HG03097 (cell line): ENCODE results near the gene PMF1.

ENCODE experiments used
- ATAC-seq: cut with Tn5 transposase; IDR thresholded peaks from one replicate; pipeline ENCODE4 v1.9.1; 2021; ENCODE audit not compliant: unreplicated experiment, low FRiP score

PMF1 gene

DNA sequence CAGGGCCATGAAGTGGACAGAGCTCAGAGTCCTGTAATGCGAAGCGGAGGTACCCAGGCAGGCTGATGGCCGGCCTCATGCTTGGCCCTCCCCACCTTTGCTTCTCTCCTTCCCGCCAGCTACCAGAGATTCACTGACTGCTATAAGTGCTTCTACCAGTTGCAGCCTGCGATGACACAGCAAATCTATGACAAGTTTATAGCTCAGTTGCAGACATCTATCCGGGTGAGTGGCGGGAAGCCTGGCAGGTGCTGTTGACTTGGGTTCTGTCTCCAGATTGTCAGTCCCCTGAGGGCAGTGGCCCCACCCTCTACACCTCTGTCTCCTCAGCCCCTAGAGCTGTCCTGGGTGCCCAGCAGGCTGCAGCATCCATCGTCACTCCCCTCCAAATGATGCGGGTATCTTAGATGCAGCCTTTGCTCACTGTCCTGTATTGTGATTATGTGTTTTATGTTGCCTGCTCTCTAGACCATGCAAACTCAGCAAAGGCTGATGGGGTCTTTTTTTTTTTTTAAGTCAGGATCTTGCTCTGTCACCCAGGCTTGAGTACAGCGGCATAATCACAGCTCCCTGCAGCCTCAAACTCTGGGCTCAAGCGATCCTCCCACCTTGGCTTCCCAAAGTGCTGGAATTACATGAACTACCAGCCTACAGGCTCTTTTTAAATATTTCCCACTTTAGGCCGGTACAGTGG is 19.5 kb downstream of the PMF1 start:
- ATAC-seq = no peak

DNA sequence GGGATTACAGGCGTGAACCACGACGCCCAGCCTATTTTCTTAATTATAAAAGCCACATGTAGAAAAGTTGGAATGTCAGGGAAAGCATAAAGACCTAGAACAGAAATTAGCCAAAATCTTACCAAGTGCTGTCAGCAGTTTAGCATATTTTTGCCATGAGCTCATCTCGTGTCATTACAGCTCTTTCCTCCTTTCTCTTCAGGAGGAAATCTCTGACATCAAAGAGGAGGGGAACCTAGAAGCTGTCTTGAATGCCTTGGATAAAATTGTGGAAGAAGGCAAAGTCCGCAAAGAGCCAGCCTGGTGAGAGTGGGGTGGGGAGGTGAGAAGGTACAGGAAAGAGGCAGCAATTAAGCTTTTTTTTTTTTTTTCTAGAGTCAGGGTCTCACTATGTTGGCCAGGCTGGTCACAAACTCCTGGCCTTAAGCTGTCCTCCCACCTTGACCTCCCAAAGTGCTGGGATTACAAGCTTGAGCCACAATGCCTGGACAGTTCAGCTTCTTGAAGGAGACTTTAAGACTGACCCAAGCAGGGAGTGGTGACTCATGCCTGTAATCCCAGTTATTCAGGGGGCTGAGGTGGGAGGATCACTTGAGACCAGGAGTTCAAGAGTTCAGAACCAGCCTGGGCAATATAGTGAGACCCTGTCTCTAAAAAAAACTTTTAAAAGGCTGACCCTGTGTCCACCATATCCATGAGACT is 20.8 kb downstream of the PMF1 start:
- no peak for ATAC-seq

DNA sequence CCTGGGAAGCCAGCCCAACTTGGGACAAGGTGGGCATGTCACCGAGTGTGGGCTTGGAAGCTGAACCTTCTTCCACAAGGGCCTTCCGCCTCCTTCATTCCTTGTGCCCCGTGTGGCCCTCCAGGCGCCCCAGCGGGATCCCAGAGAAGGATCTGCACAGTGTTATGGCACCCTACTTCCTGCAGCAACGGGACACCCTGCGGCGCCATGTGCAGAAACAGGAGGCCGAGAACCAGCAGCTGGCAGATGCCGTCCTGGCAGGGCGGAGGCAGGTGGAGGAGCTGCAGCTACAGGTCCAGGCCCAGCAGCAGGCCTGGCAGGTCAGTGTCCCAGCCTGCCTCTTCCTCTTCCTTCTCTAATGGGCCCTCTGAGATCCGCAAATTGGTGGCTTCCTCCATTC is 23.4 kb downstream of the PMF1 start:
- no peak for ATAC-seq

DNA sequence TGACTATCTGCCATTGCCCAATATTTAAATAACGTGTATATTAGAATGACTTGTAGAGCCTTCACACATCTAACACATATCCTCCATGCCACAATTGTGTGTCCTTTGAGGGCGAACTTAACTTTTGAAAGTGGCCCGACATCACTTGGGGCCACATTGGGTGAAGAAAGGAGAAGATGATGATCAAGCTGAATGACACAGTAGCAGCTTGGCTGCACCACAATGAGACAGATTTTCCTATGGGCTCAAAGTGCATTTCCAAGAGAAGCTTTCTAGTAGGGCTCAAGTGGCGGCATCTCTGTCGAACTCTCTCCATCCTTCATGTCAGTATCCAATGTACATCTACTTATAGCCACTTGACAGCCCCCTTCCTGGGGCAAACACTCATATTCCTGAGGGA is 25.4 kb downstream of the PMF1 start:
- ATAC-seq = no peak

DNA sequence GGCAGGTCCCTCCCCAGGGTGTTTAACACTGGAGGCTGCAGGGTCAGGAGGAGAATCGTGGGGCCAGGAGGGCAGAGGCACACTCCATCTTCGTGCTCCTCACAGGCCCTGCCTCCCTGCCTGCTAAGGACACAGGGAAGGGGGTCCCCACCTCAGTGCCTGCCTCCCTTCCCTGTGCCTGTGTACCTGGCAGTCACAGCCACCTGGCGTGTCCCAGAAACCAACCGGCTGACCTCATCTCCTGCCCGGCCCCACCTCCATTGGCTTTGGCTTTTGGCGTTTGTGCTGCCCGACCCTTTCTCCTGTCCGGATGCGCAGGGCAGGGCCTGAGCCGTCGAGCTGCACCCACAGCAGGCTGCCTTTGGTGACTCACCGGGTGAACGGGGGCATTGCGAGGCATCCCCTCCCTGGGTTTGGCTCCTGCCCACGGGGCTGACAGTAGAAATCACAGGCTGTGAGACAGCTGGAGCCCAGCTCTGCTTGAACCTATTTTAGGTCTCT is 28.6 kb downstream of the PMF1 start:
- no peak for ATAC-seq

DNA sequence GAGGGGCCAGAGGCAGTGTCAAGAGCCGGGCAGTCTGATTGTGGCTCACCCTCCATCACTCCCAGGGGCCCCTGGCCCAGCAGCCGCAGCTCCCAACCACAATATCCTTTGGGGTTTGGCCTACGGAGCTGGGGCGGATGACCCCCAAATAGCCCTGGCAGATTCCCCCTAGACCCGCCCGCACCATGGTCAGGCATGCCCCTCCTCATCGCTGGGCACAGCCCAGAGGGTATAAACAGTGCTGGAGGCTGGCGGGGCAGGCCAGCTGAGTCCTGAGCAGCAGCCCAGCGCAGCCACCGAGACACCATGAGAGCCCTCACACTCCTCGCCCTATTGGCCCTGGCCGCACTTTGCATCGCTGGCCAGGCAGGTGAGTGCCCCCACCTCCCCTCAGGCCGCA is 29.1 kb downstream of the PMF1 start, which contains the start of gene BGLAP:
Gene BGLAP (plus strand): TSS at position 259 of the 400 bp plus-strand sequence. CDS start 48 bp downstream, at position 307.
- no peak for ATAC-seq

DNA sequence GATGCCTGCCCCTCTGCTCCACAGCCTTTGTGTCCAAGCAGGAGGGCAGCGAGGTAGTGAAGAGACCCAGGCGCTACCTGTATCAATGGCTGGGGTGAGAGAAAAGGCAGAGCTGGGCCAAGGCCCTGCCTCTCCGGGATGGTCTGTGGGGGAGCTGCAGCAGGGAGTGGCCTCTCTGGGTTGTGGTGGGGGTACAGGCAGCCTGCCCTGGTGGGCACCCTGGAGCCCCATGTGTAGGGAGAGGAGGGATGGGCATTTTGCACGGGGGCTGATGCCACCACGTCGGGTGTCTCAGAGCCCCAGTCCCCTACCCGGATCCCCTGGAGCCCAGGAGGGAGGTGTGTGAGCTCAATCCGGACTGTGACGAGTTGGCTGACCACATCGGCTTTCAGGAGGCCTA is 29.9 kb downstream of the PMF1 start:
- ATAC-seq = no peak

DNA sequence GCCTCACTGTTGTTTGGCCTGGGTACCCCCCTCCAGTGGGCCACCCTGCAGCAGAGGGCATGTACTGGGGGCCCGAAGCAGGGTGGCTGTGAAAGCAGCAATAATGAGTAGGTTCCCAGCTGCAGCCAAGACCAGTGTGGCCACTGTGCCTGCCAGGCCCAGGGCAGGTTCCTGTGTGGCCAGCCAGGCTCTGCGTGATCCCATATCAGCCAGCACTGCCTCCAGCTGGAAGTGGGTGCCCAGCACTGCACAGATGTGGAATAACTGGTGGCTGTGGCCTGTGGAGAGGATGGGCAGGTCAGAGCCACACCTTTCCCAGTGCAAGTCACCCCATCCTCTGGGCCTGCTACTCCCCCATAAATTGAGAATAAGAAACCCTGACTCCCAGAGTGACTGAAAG is 31.3 kb downstream of the PMF1 start:
- ATAC-seq = no peak

DNA sequence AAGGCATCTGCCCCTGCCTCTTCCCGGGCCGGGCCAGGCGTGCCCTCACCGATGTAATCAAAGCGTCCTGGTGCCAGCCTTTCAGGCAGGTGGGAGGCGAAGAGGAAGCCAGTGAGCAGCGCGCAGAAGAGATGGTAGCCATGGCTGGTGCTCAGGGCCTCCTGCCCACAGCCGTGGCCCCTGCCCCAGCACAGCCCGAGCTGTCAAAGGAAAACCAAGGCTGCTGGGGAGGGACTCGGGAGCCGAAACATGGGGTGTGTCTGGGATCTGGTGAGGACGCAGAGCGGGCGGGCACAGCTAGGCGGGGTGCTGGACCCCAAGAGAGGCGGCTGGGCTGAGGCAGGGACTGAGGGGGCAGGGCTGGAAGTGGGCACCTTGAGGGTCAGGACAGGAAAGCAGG is 31.9 kb downstream of the PMF1 start:
- no peak for ATAC-seq

DNA sequence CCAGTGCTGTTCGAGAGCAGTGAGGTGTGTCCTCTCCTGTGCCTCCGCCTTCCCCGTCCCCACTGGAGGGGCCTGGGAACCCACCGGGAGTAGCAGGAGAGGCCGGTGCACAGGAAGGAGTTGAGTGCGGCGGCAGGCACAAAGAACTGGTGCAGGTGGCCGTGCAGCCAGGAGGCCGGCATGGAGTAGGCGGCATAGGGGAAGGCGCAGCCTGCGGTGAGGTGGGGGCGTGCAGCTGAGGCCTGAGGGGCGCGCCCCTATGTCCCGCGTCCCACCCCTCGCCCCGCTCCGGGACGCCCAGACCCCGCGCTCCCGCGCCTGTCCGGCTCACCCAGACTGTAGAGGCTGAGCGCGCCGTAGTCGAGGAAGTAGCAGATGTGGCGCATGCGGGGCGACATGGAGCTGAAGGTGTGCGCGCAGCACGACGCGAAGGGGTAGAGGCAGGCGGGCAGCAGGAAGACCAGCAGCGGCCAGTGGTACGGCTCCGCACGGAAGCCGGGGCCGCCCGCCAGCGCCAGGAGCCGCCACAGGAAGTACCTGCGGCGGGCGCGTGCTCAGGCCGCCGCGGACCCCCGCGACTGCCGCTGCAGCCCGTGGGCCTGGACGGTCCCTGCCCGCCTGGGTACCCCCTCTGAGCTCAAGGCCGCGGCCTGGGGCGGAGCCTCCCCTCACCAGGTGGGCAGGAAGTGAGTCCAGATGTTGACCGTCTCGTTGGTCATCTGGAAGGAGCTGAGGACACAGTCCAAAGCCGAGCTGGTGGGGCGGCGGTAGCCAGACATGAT is 32.8 kb downstream of the PMF1 start:
- ATAC-seq = no peak

DNA sequence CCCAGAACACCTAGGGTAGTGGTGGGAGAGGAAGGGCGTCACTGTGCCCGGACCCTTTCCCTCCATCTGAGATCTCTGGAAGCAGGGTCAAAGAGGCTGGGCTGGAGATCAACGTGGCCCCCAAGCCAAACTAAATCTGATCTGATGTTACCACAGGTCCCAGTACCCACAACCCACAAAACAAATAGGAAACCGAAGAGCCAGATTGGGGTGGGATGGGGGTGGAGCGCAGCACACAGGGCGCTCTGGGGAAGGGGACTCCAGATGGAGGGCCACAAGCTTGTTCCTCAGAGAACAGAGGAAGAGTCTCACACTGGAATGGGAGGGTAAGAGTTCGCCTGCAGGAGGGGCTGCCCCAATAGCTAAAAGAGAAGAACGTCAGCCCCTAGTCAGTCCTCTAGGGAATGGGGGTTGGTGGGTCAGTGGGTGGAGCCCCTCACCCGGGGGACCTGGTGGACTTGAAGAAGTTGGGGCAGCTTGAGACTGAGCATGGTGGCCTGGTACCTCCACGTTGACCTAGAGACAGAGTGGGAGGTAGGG is 33.5 kb downstream of the PMF1 start:
- ATAC-seq = no peak

DNA sequence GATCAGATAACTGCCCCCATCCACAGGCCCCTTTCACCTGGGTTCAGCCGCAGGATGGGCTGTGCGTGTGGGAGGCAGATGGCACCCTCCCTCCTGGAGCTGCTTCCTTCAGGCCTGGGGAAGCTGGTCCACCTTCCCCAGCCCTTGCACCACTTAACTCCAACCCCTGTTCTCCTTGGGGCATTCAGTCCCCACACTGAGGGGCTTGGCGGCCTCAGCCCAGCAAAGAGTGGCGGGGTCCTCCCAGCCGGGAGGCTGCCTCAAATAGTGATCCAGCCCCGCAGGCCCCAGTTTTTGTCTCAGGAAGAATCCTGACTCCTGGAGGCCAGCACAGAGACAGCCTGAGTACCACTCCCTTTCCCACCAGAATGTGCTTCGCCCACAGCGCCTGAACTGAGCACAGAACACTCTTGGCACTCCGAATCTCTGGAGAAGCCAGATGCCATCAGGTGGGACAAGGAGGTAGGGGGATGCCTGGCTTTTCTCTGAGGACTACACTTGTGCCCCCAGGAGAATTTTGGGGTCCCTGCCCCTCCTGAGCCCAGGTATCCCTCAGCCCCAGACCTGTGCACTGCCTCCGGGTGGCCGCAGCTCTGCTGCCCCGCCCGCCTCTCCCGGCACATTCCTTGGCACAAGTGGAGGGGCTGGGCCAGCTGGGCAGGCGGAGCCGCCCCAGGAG is 34.1 kb downstream of the PMF1 start:
- no peak for ATAC-seq

DNA sequence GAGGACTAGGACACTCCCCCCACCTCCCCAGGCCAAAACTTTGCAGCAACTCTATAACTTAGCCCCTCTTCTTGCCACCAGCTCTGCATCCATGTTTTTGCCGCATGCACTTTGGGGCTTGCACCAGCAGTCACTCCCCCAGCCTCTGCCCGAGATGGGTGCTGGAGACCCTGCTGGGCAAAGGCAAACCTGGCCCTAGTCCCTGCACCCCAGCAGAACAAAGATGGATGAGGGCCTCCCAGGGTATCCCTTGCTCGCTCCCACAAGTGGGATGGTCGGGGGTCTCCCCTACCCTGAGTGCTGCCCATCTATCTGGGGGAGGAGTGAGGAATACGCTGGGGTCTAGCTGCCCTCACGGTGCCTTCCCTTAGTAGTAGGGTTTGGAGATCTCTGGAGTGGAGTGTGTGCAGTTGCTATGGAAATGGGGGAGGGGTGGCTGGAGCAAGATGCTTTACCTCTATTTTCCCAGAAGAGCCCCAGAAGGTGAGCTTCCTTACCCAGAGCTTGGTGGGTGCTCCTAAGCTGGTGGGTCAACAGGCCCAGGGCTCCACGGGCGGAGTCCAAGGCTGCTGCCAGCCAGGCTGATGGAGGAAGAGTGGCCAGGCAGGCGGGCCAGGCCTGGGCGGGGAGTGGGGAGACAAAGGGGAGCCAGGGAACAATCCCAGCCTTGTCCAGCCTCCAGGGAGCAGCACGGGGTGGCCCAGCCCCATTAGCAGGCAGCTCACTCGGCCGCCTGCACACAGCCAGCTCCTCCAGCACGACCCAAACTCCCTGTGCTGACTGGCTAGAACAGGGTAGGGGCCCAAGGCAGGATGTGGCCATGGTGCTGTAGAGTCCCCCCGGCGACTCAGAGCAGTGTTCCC is 34.9 kb downstream of the PMF1 start, which contains the start of gene PAQR6:
Gene PAQR6 (minus strand): TSS at position 597 of the 863 bp plus-strand sequence. CDS start 1,325 bp downstream, outside the sequence.
- no peak for ATAC-seq

DNA sequence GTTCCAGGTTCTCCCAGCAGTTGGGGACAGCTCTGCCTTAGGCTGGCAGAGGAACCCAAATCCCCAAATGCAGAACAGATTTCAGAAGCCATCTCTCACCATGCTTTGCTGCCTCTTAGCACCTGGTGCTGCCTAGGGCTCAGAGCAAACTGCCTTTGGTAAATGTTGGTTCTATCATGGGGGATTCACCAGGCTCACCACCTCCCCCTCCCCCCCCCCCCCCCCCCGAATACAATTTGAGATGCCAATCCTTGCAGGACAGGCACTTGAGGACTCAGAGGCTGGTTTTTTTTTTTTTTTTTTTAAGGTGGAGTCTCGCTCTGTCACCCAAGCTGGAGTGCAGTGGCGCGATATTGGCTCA is 35.5 kb downstream of the PMF1 start:
- ATAC-seq = no peak

DNA sequence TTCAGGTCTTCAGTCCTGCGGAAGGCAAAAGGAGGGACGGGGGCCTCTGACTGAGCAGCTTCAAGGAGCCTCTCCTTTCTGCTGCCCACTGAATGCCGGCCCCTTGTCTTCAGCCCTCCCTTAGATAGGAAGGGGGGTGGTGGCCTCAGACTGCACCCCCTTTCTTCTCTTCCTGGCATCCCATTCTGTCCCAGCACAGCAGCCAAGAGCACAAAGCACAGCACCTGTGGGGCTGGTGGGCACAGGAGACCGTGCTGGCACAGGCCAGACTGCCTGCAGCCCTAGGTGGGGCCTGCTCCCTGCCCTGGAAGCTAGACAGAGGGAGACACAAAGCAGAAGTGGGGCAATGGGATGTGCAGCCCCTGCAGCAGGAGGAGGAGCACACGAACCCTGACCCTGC is 36.8 kb downstream of the PMF1 start:
- no peak for ATAC-seq

DNA sequence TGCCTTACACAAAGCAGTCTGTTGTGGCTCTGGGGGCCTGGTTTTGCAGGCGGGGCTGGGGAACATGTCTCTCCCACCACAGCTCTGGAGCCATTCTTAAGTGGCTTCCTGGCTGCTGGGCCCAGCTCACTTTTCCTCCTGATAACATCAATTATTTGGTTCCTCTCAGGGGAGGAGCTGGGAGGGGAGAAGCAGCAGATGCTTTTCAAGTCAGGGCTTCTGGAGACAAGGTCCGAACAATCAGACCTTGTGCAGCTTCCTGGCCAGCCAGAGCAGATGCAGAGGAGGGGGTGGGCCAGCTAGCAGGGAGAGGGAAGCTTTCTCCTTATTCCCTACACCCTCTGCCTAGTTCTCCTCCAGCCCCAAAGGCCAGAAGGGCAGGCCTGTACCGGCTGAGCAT is 38.7 kb downstream of the PMF1 start:
- ATAC-seq = no peak

DNA sequence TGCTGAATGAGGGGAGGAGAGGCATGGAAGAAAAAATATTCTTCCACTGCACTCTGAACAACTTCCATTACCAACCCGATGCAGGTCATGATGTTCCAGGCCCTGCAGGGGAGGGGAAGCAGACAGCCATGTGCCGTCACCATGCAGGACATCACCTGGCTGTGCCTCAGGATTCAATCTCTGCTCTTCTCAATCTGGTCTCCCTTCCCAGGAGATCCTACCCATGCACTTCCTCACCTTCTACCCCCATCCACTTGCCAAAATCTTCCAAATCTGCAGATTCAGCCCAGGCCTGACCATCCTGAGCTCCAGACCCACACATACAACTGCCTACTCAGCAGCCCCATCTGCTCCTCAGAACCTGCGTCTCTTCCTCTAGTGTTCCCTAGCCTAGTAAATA is 40.8 kb downstream of the PMF1 start:
- no peak for ATAC-seq

DNA sequence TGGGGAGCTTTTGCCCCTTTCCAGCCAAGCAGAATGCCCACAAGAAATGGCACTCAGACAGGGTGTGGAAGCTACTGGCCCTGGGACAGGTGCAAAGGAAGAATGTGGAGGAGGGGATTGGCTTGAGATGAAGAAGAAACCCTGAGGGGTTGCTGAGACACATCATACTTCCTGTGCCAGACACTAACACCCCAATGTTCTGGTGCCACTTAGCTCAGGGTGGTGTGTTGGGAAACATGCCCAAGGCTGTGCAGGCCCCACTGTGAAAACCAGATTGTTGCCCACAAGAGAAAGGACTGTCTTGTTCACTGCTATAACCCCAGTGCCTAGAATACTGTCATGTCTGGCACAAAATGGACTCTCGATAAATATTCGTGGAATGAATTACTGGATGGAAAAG is 44.9 kb downstream of the PMF1 start:
- no peak for ATAC-seq

DNA sequence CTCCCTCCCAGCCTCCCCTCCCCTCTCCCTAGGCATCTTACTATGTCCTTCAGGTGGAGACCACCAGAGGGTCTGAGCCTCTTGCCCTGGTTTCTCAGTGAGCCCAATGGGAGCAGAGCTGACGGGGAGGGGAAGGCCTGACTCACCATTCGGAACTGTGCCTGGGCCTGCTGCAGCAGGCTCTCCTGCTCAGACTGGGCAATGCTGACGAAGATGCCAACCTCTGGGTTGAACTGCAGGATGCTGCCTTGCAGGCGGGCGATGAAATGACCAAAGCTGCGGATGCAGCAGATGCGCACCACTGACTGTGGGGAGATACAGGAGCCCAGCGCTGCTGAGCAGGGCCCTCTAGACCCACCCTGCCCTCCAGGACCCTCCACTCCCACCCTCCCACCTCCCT is 46.1 kb downstream of the PMF1 start:
- ATAC-seq = no peak

DNA sequence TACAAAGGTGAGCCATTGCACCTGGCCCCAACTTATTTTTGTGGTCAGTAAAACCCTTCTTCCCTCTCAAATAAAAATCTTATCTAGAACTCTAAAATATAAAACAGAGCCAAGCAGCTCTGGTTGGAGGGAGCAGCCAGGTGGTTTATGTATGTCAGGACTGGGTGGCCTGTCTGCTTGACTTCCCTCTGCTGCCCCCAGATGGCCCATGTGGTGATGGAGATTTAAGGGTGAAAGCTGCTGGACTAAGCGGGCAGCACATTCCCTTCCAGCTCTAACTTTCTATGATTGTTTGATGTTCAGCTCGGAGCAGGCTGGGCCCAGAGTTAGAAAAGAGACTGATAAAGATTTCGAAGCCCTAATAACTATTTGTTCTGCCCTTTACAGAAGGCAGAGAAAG is 47.0 kb downstream of the PMF1 start:
- ATAC-seq = no peak
